Measurements from ENCODE around the gene SGCA. TPM values are rescaled to one million over a fixed set of nuclear protein-coding genes. Genes with fewer than 3 reads are reported as not detected.

SGCA gene
- total RNA-seq, 1 experiment from 2014 or later: 0.24 TPM

- Histone ChIP-seq H3K79me2 (ENCODE audit: insufficient read depth, low read length) (no peaks in the 10 kb centered on the region), H2BK12ac (ENCODE audit: insufficient read length, low read depth, low read length) (no peak overlapping the region), H2BK5ac (ENCODE audit: insufficient read length, low read length) (no peak overlapping the region), H4K8ac (replicated peaks; ENCODE audit: insufficient read length, low read depth, low read length) (no peak overlapping the region), H2BK15ac (ENCODE audit: low read depth, low read length) (no peak overlapping the region), H3K9me3 (ENCODE audit: control insufficient read depth, low read depth, low read length) (no peaks in the 10 kb centered on the region), H3K23me2 (ENCODE audit: insufficient read length, low read depth, low read length, poor library complexity, severe bottlenecking) (peaks cover 19% of the 10 kb centered on the region), H3K27ac (ENCODE audit: insufficient read length, low read depth, low read length) (no peak overlapping the region), H3K14ac (ENCODE audit: insufficient read depth, low read length) (no peak overlapping the region), H3K23ac (ENCODE audit: insufficient read length, low read depth, low read length) (no peak overlapping the region), H3K18ac (ENCODE audit: insufficient read length, low read depth, low read length) (no peak overlapping the region), H3K9ac (ENCODE audit: extremely low read depth, insufficient read length, low read length) (no peak overlapping the region), H3K79me1 (ENCODE audit: insufficient read depth, low read depth, low read length, poor library complexity, severe bottlenecking) (no peaks in the 10 kb centered on the region), H2BK120ac (ENCODE audit: low read depth, low read length, poor library complexity, severe bottlenecking) (no peak overlapping the region), H3T11ph (ENCODE audit: low read length) (no peak overlapping the region), H3K4me1 (ENCODE audit: insufficient read depth, low read length) (no peaks in the 10 kb centered on the region; the same call in 1 of the 2 replicates), H2AK5ac (ENCODE audit: insufficient read length, low read length) (no peak overlapping the region), H2BK20ac (ENCODE audit: low read depth, low read length, poor library complexity, severe bottlenecking) (no peak overlapping the region), H3K27me3 (ENCODE audit: insufficient read depth, low read length) (no peaks in the 10 kb centered on the region; the same call in 1 of the 2 replicates), H3K56ac (ENCODE audit: insufficient read length, low read depth, low read length) (no peak overlapping the region), H2AFZ (ENCODE audit: low read length) (no peak overlapping the region), H3K4me2 (ENCODE audit: insufficient read depth, insufficient read length, low read length) (no peak overlapping the region), H3K4ac (ENCODE audit: low read depth, low read length) (no peak overlapping the region), H4K20me1 (ENCODE audit: control insufficient read depth, insufficient read depth, insufficient read length) (no peaks in the 10 kb centered on the region), H4K91ac (ENCODE audit: insufficient read length, low read depth, low read length) (no peak overlapping the region), H4K5ac (ENCODE audit: insufficient read length, low read depth, low read length) (no peak overlapping the region)
- Mint-ChIP-seq H3K36me3 (ENCODE audit: insufficient read depth in 1 of 3, low read depth in 3 of 3) (peaks cover 14 to 40% (median 30%) of the 10 kb centered on the region in 3 experiments; a peak in 6 of 7 replicates), H3K27ac (no peak overlapping the region), H3K27me3 (ENCODE audit: low read depth) (peaks cover 13% of the 10 kb centered on the region), H3K9me3 (no peaks in the 10 kb centered on the region), H3K4me3 (no peak overlapping the region), H3K4me1 (peaks cover 23 to 45% of the 10 kb centered on the region in 2 experiments)
- no peak for DNase-seq
- WGBS (ENCODE audit: extremely low coverage, insufficient read length, low lambda C conversion rate): no CpG with 5 or more reads among the region's 10 CpGs
- TF ChIP-seq CTCF (conservative IDR thresholded peaks at IDR 0.05): no peak
Measured at GRCh38 chr17:50146230-50146926, 19.4 kb upstream of the SGCA start.

Data from H9 (cell line).